Stromal cell of bone marrow (primary cell): Measurements from ENCODE around the gene MKLN1.
"Not testable (repeated sequence)": the region's sequence is repeated elsewhere in the genome, so short reads cannot be mapped to it uniquely, and the experiment has no call there.

Source experiments
- DNase-seq: peaks from one replicate; pipeline ENCODE4 v3.0.0-alpha.2; 2012; ENCODE audit warnings: low read depth

MKLN1 gene

DNA sequence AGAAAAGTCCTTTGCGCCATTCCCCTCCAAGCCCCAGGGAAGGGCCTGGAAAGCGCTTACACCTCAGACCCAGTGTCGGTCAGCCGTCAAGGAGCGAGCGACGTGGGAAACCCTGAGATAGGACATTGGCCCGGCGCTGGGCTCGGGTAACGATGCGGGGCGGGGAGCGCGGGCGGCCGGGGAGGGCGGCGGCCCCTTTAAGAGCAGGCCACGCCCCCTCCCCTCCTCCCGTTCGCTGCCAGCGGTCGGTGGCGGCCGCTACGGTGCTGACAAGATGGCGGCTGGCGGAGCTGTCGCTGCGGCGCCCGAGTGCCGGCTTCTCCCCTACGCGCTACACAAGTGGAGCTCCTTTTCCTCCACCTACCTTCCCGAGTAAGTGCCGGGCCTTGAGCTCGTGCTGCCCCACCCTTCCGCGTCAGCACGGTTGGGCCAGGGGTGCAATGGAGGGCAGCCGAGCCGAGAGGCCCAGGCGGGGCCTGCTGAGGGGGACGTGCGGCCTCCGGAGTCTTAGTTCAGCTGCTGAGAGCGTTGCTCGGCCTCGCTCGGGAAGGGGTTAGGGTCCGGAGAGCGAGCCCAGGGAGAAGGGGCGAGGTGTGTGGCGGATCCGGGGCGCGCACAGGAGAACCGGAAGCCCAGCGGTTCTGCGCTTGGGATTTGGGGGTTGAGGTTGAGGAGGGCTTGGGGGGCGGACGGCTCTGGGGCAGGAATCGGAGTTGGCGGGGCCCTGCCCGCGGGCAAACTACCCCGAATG lies at the start of gene MKLN1:
MKLN1 (plus strand) TSS at position 251 of the 751 bp plus-strand sequence; CDS start at position 275, 24 bp downstream.
- peak; percentile 78 for DNase-seq

DNA sequence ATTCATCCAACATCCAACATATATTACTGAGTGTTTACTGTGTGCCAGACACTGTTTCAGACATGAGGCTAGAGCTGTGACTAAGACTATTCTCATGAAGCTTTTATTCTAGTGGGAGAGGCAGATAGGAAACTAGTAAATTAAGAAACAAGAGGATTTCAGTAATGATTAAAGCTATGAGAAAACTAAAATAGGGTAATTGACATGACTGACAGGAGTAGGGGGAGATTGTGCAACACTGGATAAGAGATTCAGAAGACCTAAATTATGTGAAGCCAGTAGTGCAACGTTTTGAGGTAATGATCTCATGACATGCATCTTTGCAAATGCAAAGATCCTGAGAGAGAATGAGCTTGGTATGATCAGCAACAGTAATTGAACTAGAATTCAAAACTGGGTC lies 48.6 kb upstream of the MKLN1 start:
- no peak for DNase-seq

DNA sequence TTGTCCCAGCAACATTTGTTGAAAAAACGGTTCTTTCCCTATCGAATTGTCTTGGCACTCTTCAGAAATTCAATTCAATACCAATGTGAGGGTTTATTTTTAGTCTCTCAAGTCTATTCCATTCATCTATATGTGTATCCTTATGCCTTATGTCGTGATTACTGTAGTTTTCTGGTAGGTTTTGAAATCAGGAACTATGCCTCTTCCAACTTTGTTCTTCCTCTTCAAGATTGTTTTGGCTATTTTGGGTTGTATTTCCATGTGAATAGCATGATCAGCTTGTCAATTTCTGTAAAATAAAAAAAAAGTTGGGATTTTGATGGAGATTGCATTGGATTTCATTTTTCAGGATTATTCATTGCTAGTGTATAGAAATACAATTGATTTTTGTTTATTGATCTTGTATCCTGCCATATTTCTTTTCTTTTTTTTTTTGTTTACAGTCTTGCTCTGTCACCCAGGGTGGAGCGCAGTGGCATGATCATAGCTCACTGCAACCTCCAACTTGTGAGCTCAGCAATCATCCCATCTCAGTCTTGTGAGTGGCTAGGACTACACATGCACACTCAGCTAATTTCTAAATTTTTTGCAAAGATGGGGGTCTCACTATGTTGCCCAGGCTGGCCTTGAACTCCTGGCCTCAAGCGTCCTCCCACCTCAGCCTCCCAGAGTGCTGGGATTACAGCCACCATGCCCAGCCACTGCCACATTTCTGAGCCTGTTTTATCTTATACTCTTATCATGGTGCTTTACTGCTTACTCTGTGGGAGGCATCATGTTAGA lies 46.2 kb upstream of the MKLN1 start:
- no peak for DNase-seq

DNA sequence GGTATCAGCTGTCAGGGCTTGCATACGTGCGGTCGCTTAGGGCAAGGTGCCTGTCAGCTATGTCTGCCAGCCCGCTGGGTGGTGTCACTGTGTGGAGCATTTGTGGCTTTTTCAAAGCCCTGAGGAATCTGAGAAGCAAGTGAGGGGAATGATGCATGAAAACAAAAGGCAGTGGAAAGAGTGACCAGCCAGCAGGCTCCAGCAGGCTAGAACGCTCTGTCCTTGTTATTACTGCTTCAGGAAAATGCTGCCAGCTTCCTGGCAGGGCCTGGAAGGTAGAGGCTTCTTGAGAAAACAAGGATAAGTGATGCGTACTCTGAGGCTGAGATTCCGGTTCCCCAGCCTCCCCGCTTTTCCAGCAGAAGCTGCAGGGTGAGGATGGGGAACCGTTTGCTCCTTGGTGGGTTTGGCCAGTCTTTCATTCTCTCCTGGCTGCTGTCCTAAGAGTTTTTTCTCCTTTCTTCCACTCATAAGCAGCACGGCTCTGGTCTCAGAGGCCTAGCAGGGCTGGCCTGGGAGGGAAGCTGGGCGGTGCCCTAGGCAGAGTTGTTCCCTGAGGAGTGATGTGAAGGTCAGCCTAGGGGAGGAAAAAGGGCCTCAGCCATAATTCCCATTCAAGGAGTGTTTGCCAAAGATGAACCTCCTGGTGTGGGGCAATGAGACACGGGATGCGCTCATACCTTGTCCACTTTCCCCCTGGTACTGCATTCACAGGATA lies 42.8 kb upstream of the MKLN1 start:
- peak; percentile 53 for DNase-seq

DNA sequence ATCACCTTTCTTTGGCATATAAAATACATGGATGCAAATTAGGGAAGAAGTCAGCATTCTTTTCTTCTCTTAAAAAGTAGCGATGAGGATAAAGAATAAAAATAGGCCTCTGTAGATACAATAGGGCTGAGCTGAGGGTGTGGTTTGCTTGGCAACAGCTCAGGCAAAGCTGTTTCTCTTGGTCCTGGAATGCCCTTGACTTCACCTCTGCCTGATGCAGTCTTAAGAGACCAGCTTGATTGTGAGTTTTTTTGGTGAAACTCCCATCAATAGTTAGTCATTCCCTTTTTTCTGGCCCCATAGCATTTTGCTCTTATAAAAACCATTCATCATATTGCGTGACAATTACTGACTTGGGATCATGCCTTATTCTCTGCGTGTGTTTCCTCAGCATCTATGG lies 42.1 kb upstream of the MKLN1 start:
- peak; percentile 69 for DNase-seq

DNA sequence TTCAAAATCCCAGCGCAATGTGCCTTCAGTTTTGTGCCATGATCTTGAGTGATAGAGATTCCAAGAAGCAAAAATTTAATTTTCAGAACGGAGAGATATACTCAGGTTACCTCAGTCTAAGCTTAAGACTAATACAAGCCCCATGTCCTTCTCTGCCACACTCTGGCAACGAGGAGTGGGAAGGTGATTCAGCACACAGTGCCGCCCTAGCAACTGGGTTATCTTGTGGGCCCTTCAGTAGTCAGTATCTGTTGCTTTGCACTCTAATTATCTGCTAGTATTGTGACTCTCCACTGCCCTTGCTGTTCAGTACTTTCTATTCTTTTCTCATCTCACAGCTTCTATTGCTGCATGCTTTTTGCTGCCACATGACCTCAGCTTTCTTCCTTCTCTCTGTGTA lies 39.2 kb upstream of the MKLN1 start:
- DNase-seq: no peak

DNA sequence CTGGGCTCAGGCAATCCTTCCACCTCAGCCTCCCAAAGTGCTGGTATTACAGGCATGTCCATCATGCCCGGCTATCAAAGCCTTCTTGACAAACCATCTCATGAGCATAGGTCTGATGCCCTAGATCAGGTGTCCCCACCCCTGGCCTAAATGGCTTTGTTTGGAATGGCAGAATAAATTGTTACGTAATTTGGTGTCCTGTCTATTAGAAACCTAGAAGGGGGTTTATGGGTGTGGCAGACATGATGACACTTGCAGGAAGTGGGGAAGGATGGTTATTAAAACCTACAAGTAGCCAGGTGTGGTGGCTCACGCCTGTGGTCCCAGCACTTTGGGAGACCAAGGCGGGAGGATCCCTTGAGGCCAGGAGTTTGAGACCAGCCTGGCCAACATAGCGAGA lies 38.6 kb upstream of the MKLN1 start:
- DNase-seq: no peak

DNA sequence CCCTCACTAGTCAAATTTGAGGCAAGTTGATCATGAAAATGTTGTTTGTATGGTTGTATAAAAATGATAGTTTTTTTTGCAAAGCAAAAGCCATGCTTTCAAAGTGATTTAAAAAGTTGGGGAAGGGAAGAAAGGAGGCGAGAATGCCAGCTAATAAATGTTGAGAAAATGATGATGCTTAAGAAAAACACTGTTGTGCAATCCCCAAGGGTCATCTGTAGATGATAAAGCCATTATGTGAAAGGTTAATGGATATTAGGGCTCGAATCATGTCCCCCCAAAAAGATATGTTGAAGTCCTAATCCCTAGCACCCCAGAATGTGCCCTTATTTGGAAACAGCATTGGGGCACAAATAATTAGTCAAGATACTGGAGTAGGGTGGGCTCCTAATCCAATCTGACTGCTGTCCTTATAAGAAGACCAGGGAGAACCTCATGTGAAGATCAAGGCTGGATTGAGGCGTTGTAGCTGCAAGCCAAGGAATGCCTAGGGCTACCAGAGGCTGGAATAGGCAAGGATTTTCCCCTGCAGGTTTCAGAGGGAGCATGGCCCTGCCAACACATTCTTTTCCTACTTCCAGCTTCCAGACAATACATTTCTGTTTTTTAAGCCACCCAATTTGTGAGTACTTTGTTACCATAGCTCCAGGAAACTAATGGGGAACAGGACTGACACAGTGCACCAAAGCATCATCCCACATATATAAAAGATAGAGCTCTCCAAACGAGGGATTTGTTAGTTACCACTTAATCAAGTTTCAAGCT lies 35.4 kb upstream of the MKLN1 start:
- no peak for DNase-seq

DNA sequence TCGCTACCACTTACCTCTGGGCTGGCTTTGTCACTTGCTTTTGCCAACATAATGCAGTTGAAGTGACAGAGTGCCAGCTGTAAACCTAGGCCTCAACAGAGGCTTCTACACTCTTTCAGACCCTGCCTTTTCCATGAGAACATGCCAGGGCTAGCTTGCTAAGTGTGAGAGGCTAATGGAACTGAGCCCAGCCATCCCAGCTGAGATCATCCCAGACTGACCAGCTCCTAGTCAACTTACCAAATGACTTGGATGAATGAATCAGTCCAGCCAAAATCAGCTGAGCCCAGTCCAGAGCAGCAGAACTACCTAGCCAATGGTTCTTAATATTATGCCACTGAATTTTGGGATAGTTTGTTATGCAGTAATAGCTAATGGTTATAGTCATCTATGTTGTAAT lies 34.7 kb upstream of the MKLN1 start:
- peak; percentile 87 for DNase-seq

DNA sequence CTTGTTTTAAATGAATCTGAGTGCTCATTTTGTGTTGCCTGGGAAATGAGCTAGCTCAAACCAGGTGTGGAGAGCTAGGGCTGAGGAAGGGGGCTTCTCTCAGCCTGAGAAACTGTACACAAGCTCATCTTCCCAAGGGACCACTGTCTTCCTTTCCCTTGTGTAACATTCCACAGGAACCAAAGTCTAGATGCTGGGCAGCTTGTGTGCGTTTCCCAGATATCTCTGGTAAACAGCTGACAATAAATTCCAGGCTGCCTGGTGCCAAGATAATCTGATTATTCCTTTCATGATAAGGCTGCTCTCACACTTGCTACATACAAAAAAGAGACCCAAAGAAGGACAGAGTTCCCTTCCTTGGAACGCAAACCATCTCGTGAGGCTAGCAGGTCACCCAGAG lies 33.1 kb upstream of the MKLN1 start:
- no peak for DNase-seq

DNA sequence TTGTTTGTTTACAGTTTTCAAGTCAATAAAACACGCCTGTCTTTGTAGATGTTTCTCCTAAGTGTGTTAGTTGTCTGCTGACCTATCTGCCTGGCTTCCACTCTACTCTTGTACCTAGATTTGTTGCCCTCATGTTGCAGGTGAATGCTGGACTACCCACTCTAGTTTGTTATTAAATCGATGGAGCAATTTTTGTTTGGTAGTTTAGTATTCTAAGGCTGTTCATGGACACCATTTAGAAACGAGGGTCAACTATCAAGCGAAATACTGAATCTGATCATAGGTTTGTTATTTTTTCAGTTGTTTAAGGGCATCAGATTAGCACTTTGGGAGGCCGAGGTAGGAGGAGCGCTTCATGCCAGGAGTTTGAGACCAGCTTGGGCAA lies 29.1 kb upstream of the MKLN1 start:
- no peak for DNase-seq

DNA sequence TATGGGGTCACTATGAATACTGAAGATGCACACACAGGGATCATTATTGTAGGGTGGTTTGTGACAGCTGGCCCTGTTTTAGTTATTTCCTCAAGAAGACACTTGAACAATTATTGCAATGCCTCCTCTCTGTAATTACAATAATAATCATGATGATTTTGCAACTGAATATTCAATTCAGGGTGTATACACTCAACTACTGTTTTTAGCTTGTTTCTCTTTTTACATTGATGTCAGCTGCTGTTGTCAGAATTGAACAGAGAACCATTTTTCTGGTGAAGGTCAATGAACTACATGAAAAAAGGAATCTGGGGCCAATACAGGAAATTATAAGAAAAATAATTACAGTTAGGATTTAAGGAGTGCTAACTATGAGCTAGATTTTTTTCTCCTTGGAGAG lies 28.6 kb upstream of the MKLN1 start:
- no peak for DNase-seq

DNA sequence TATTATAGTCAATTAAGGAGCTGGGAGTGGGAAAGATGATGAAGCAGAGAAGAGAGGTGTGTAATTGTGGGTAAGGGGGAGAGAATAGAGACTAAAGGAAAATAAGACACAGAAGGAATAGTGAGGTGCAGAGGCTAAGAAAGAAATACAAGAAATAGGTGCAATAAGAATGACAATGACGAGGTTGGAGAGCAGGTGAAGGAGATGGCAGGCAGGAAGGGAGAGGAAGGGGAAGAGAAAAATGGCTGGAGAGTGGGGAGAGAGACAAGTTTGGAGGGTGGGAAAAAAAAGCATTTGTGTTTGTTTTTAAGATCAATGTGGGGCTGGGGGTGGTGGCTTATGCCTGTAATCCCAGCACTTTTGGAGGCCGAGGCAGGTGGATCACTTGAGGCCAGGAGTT lies 27.6 kb upstream of the MKLN1 start:
- DNase-seq: no peak

DNA sequence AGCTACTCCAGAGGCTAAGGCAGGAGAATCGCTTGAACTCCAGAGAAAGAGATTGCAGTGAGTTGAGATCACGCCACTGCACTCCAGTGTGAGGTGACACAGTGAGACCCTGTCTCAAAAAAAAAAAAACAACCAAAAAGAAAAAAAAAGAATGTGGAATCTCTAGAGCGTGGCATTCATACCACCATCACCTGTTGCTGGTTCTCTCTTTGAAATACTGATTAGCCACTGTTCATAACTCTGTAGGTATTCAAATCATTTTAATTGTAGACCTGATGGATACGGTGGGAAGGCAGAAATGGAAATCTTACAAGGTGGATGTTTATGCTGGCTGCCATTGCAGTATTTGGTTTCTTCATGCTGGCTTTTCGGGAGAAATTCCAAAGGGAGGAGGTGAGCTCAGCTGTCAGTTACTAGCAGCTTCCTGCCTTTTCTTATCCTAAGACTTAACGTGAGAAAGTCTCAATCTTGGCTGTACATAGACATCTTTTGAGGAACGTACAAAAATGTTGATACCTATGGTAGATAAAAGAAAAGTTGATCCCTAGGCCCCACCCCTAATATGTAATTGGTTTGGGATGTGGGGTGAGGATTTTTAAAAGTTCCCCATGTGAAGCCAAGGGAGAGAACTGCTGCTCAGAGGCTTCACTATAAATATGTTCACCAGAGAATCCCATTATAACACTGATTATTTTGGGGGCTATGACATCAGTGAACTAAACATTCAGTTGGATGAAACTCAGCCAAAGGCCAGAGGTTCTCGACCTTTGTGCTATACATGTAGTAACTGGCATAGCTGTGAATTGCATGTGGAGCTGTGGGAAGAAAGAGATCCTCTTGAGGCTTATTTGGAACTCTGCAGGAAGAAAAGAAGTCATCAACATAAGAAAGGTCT lies 26.9 kb upstream of the MKLN1 start:
- no peak for DNase-seq

DNA sequence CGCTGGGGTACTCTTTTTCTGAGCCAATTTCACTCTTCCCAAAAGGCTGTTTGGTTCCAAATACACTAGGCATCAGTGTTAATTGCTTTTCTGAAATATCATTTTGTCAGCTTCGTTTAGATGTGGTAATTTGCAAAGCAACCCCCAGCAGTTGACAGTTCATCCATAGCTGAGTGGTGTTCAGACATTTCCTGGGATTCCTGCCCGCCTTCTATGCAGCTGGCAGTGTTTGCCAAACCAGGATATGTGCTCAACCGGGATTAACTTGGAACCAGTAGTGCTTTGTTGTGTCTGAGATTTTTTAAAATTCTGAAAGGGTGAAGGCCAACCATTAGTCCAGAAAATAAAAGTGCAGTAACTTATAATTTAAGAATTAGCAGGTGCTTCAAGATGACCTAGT lies 25.2 kb upstream of the MKLN1 start:
- no peak for DNase-seq

DNA sequence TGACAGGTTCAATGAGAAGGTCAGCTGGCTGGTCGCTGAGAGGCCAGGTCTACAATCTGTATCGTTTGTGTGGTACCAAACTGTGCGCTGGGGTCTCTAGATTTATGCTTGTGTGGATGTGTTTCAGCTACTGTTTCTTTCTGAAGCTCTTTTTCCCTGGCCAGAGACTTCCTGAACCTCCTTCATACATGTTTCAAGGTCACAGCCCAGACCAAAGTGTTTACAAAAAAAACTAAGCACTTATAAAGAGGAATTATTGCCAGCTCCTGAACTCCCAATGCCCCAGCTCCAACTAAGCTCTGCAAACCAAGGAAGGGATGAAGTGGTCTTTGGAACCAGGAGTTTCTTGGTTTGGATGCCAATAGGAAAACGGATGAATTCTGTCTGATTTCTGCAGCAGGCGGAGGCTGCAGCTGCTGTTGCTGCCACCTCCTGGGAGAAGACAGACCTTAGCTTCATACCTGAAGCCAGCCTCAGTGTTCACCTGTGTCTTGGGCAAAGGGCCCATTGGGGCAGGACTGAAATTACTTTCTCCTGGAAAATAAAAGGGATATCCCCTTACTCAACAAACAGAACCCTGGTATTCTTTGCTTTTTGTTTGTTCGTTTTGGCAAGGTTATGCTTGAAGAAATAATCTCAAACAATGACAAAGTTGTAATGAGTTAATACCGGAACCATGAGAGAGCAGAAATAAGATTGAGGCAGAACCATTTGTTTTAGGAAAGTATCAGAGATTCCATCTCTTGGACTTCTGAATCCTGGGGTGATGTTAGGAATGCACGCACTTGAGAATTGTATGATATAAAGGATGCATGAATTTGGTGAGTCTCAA lies 24.6 kb upstream of the MKLN1 start:
- no peak for DNase-seq

DNA sequence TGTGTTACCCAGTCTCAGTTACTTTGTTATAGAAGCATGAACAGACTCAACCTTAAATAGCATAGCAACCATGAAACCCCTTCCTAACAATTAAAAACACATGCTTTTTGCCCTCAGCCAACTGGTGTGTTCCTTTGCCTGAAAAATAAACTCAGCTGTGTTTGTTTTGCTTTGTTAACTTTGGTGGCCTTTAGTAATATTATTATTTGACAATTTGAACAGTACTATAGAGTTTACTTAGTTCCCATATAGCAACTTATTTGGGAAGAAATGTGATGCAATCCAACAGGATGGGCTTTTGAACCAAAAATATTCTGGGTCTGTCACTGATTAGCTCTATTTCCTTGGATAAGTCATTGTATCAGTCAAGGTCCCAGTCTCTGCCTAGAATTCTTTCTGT lies 22.5 kb upstream of the MKLN1 start:
- DNase-seq: no peak

DNA sequence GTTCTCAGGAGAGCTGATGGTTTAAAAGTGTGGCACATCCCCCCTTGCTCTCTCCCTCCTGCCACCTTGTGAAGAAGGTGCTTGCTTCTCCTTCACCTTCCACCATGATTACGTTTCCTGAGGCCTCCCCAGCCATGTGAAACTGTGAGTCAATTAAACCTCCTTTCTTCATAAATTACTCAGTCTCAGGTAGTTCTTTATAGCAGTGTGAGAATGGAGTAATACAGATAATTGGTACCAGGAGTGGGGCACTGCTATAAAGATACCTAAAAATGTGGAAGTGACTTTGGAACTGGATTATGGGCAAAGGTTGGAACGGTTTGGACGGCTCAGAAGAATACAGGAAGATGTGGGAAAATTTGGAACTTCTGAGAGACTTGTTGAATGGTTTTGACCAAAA lies 21.6 kb upstream of the MKLN1 start:
- DNase-seq: not testable (repeated sequence)

DNA sequence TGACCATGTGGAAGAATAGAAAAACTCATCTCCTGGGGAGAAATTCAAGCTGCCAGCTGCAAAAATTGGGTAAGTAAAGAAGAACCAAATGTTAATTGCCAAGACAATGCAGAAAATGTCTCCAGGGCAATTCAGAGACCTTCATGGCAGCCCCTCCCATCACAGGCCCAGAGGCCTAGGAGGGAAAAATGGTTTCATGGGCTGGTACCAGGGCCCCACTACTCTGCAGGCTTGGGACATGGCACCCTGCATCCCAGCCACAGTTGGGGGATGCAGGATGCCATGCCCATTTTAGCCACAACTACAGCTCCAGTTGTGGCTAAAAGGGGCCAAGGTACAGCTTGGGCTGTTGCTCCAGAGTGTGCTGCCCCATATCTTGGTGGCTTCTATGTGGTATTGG lies 20.9 kb upstream of the MKLN1 start:
- no peak for DNase-seq

DNA sequence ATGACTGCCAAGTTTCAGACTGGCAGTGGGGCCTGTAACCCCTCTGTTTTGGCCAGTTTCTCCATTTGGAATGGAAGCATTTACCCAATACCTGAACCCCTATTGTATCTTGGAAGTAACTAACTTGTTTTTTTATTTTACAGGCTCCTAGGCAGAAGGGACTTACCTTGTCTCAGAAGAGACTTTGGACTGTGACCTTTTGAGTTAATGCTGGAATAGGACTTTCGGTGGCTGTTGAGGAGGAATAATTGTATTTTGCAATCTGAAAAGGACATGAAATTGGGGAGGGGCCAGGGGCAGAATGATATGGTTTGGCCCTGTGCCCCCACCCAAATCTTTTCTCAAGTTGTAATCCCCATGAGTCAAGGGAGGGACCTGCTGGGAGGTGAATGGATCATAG lies 20.0 kb upstream of the MKLN1 start:
- DNase-seq: no peak
